SK-N-SH treated with all-trans-retinoic acid at 6 μM for 48 hours (cell line): Measurements from ENCODE around the gene NTM.

ENCODE experiments used
- ATAC-seq: fragments of 200-7000 bp; cut with Tn5 transposase; 3 replicates; pipeline ENCODE4 v1.9.1; 2020; ENCODE audit warnings: mild to moderate bottlenecking, moderate library complexity
- ARNTL ChIP-seq: fragments of 450-650 bp; formaldehyde crosslinking; IDR thresholded peaks from 2 replicates; pipeline ENCODE4 v1.5.0; 2020; ENCODE audit warnings: low read depth, mild to moderate bottlenecking, moderate library complexity, borderline replicate concordance
- BACH2 ChIP-seq: fragments of 250-450 bp; sonication (Bioruptor Pico); IDR thresholded peaks from 2 replicates; pipeline ENCODE4 v1.9.0; 2021; ENCODE audit warnings: mild to moderate bottlenecking, borderline replicate concordance
- CREB5 ChIP-seq: fragments of 250-450 bp; sonication (Bioruptor Pico); IDR thresholded peaks from 2 replicates; pipeline ENCODE4 v1.5.1; 2020; ENCODE audit warnings: low read depth, mild to moderate bottlenecking, moderate library complexity
- CSDC2 ChIP-seq: fragments of 250-450 bp; sonication (Bioruptor Pico); IDR thresholded peaks from 2 replicates; pipeline ENCODE4 v1.5.0; 2020; ENCODE audit warnings: mild to moderate bottlenecking, moderate library complexity
- CSRNP3 ChIP-seq: fragments of 250-450 bp; sonication (Bioruptor Pico); IDR thresholded peaks from 2 replicates; pipeline ENCODE4 v1.5.1; 2021; ENCODE audit warnings: mild to moderate bottlenecking, moderate library complexity
- ESRRG ChIP-seq: fragments of 250-450 bp; sonication (Bioruptor Pico); IDR thresholded peaks from 2 replicates; pipeline ENCODE4 v1.6.1; 2021; ENCODE audit warnings: mild to moderate bottlenecking
- GLIS3 ChIP-seq: fragments of 250-450 bp; sonication (Bioruptor Pico); IDR thresholded peaks from 2 replicates; pipeline ENCODE4 v1.5.0; 2020; ENCODE audit warnings: mild to moderate bottlenecking, moderate library complexity
- ISL1 ChIP-seq: fragments of 250-450 bp; sonication (Bioruptor Pico); IDR thresholded peaks from 2 replicates; pipeline ENCODE4 v2.1.2; 2022; ENCODE audit warnings: mild to moderate bottlenecking, moderate library complexity
- OSR1 ChIP-seq: fragments of 250-450 bp; sonication (Bioruptor Pico); IDR thresholded peaks from 2 replicates; pipeline ENCODE4 v1.8.0; 2022; ENCODE audit warnings: moderate library complexity, mild to moderate bottlenecking, inconsistent platforms
- PATZ1 ChIP-seq: fragments of 250-450 bp; sonication (Bioruptor Pico); IDR thresholded peaks from 2 replicates; pipeline ENCODE4 v1.8.0; 2020; ENCODE audit warnings: mild to moderate bottlenecking, moderate library complexity, borderline replicate concordance
- POU6F1 ChIP-seq: fragments of 250-450 bp; sonication (Bioruptor Pico); IDR thresholded peaks from 2 replicates; pipeline ENCODE4 v1.8.0; 2021; ENCODE audit warnings: low read depth, mild to moderate bottlenecking, moderate library complexity, borderline replicate concordance
- PPARA ChIP-seq: fragments of 250-450 bp; sonication (Bioruptor Pico); IDR thresholded peaks from 2 replicates; pipeline ENCODE4 v1.5.0; 2020; ENCODE audit warnings: mild to moderate bottlenecking, borderline replicate concordance
- RARB ChIP-seq: fragments of 250-450 bp; sonication (Bioruptor Pico); IDR thresholded peaks from 2 replicates; pipeline ENCODE4 v1.8.0; 2021; ENCODE audit warnings: mild to moderate bottlenecking, moderate library complexity
- SNAI2 ChIP-seq: fragments of 250-450 bp; sonication (Bioruptor Pico); IDR thresholded peaks from 2 replicates; pipeline ENCODE4 v1.5.0; 2020; ENCODE audit warnings: mild to moderate bottlenecking, moderate library complexity
- TCF4 ChIP-seq: fragments of 250-450 bp; sonication (Bioruptor Pico); IDR thresholded peaks from 2 replicates; pipeline ENCODE4 v1.8.0; 2021; ENCODE audit warnings: mild to moderate bottlenecking, moderate library complexity, borderline replicate concordance
- TSHZ2 ChIP-seq: fragments of 250-450 bp; sonication (Bioruptor Pico); IDR thresholded peaks from 2 replicates; pipeline ENCODE4 v1.5.0; 2020; ENCODE audit warnings: mild to moderate bottlenecking, moderate library complexity
- ZC3H10 ChIP-seq: fragments of 250-450 bp; sonication (Bioruptor Pico); IDR thresholded peaks from 2 replicates; pipeline ENCODE4 v1.5.1; 2021; ENCODE audit warnings: mild to moderate bottlenecking, moderate library complexity
- ZFP3 ChIP-seq: fragments of 250-450 bp; sonication (Bioruptor Pico); IDR thresholded peaks from 2 replicates; pipeline ENCODE4 v1.5.0; 2020; ENCODE audit warnings: mild to moderate bottlenecking, moderate library complexity
- ZFP30 ChIP-seq: fragments of 450-650 bp; formaldehyde crosslinking; IDR thresholded peaks from 2 replicates; pipeline ENCODE4 v1.5.0; 2022; ENCODE audit warnings: mild to moderate bottlenecking, moderate library complexity
- ZNF565 ChIP-seq: fragments of 450-650 bp; formaldehyde crosslinking; conservative IDR thresholded peaks from 2 replicates; pipeline ENCODE4 v1.5.0; 2020; ENCODE audit warnings: low read depth, mild to moderate bottlenecking, moderate library complexity
- ZNF70 ChIP-seq: fragments of 450-650 bp; formaldehyde crosslinking; IDR thresholded peaks from 2 replicates; pipeline ENCODE4 v1.5.0; 2020; ENCODE audit warnings: mild to moderate bottlenecking, moderate library complexity
- ZNF8 ChIP-seq: fragments of 450-650 bp; formaldehyde crosslinking; IDR thresholded peaks from 2 replicates; pipeline ENCODE4 v1.5.0; 2020; ENCODE audit warnings: mild to moderate bottlenecking, moderate library complexity

The NTM gene

GRCh38 chr11:132114743-132115142 is 744.3 kb downstream of the NTM start:
- TF ChIP-seq ARNTL (CRISPR knock-in tag) (no peak), BACH2 (no peak), ZNF70 (CRISPR knock-in tag) (no peak), ZNF565 (CRISPR knock-in tag) (no peak), TCF4 (CRISPR knock-in tag) (no peak), ZNF8 (CRISPR knock-in tag) (no peak), RARB (CRISPR knock-in tag) (no peak), OSR1 (CRISPR knock-in tag) (no peak)
- ATAC-seq, result no peak

- ATAC-seq, result no peak
- TF ChIP-seq PPARA (no peak), RARB (CRISPR knock-in tag) (no peak)
Observed at GRCh38 chr11:132115454-132115853, 745.0 kb downstream of the NTM start.

- TF ChIP-seq SNAI2 (CRISPR knock-in tag) (no peak), ZNF8 (CRISPR knock-in tag) (no peak), ISL1 (no peak), ESRRG (no peak), ZC3H10 (no peak), POU6F1 (CRISPR knock-in tag) (no peak), ZFP3 (CRISPR knock-in tag) (no peak), CSDC2 (CRISPR knock-in tag) (no peak), GLIS3 (CRISPR knock-in tag) (no peak), ZNF565 (CRISPR knock-in tag) (no peak), TSHZ2 (CRISPR knock-in tag) (no peak), ZNF70 (CRISPR knock-in tag) (no peak), TCF4 (CRISPR knock-in tag) (no peak), PATZ1 (CRISPR knock-in tag) (no peak), CREB5 (CRISPR knock-in tag) (no peak), PPARA (no peak)
- TF ChIP-seq, all 23 proteins: peak for 0
- no peak for ATAC-seq
Observed at GRCh38 chr11:132116516-132116915, 746.1 kb downstream of the NTM start.

- ATAC-seq, result no peak
- no peak for TF ChIP-seq ZNF8 (CRISPR knock-in tag)
- no peak for TF ChIP-seq PATZ1 (CRISPR knock-in tag)
- TF ChIP-seq ZFP30, result no peak
- TF ChIP-seq ISL1, result no peak
- no peak for TF ChIP-seq TCF4 (CRISPR knock-in tag)
- no peak for TF ChIP-seq ZNF565 (CRISPR knock-in tag)
- TF ChIP-seq ZC3H10, result no peak
- TF ChIP-seq BACH2, result no peak
- no peak for TF ChIP-seq ZNF70 (CRISPR knock-in tag)
- no peak for TF ChIP-seq CSRNP3 (CRISPR knock-in tag)
- no peak for TF ChIP-seq POU6F1 (CRISPR knock-in tag)
- no peak for TF ChIP-seq CREB5 (CRISPR knock-in tag)
Observed at GRCh38 chr11:132118661-132119060, 748.2 kb downstream of the NTM start.
